CD4-positive, alpha-beta T cell treated with Interleukin-1 beta for 1 hour (primary cell): Measurements from ENCODE around the gene BYSL.

Experiments used
- DNase-seq, 2 donors: peaks; one replicate each; pipeline ENCODE4 v3.0.0-alpha.2; 2020 to 2022

The BYSL gene, protein sequence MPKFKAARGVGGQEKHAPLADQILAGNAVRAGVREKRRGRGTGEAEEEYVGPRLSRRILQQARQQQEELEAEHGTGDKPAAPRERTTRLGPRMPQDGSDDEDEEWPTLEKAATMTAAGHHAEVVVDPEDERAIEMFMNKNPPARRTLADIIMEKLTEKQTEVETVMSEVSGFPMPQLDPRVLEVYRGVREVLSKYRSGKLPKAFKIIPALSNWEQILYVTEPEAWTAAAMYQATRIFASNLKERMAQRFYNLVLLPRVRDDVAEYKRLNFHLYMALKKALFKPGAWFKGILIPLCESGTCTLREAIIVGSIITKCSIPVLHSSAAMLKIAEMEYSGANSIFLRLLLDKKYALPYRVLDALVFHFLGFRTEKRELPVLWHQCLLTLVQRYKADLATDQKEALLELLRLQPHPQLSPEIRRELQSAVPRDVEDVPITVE

DNA sequence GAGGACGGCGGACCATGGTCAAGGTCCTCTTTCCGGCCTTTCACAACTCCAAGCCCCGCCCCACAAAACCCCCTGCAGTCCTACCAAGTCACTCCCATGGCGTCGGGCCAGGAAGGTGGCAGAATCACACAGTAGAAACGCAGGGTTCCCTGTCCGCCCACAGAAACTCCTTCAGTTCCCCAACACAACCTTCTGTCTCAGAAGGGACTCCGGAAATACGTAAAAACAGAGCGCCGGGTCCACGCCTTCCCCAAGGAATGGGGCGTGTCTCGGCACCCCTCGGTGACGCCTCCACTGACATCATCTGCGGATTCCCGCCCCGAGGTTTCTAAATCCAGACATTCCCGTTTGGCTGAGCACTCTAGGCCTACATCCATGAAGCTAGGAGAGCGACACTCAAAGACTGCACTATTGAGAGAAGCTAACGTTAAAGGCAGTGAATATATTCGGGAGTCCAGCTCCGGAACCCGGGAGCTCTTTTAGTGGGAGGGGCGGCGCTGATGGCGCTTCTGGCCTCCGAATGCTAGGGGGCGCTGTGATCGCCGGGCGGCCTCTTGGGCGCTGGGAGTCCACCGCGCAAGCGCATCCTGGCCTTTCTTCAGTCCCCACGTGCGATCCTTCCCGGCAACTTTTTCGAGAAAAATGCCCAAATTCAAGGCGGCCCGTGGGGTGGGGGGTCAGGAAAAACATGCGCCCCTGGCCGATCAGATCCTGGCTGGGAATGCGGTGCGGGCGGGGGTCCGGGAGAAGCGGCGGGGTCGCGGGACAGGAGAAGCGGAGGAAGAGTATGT is at the start of gene BYSL, which contains the start of gene MED20:
BYSL (plus strand) TSS at position 579 of the 791 bp plus-strand sequence; CDS start at position 643, 64 bp downstream.
MED20 (minus strand) TSS at position 219 of the 791 bp plus-strand sequence; CDS start at position 98, 121 bp downstream.
- DNase-seq, result peak; percentile 93 to 95

DNA sequence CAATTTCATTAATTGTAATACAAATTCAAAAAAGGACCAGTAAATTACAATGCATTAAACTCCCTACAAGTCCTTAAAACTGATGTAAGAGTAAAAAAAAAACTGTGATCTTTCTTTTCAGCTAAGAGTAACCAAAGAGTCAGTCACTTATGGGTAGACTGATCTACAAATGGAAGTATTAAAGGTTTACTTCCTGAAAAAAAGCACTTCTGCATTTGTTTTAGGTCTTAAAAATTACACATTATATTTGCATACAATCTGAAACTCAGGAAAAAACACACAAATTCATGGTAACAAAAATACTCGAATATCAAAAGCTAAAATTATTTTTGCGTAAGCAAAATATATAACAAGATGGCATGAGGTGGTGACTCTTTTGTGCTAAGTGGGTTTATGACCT is 49.6 kb upstream of the BYSL start:
- no peak for DNase-seq

DNA sequence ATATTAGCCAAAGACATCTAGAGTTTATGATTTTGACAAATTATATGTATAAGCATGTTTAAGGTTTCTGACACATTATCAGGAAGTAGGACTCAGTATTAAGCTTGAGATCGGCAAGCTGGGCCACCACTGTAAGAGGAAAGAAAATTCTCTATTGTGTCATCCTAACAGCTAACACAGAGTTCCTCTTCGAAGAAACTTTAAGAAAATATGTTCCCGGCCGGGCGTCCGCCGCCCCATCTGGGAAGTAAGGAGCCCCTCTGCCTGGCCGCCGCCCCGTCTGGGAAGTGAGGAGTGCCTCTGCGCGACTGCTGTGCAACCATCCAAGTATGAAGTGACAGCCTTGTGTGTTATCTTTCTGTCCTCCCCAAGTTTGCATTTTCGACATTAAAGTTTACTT is 49.2 kb upstream of the BYSL start:
- no peak for DNase-seq

DNA sequence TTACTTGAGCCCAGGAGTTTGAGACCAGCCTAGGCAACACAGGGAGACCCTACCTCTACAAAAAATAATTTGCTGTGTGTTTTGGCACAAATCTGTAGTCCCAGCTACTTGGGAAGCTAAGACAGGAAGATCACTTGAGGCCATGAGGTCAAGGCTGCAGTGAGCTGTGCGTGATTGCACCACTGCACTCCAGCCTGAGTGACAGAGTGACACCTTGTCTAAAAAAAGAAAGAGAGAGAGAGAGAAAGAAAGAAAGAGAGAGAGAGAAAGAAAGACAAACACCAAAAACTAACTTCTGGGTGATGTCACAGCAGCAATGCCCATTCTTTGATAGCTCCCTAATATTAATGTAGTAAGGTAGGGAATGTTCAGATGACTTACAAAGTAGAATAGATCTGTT is 46.6 kb upstream of the BYSL start:
- no peak for DNase-seq

DNA sequence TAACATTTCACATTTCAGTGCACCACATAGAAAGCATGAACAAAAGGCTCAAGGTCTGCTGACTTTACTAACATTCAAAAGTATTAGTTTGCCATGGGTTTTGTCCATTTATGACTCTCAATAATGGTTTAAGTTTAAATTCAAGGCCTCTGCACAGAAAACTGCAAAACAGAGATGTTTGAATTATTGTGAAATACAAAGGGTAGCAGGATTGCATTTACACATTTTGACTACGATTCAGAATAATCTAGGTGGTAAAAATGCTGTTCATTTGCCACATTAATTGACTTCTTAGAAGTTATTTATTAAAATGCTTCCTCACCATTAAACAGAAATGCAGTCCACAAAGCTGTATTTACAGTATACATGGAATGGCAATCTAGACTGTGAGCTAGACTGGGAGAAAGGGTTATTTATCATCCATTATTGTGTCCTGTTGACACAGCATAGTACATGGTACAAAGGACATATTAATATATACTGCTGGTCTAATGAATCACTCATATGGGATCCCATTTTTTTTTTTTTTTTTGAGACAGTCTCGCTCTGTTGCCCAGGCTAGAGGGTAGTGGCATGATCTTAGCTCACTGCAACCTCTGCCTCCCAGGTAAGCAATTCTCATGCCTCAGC is 44.1 kb upstream of the BYSL start:
- no peak for DNase-seq

DNA sequence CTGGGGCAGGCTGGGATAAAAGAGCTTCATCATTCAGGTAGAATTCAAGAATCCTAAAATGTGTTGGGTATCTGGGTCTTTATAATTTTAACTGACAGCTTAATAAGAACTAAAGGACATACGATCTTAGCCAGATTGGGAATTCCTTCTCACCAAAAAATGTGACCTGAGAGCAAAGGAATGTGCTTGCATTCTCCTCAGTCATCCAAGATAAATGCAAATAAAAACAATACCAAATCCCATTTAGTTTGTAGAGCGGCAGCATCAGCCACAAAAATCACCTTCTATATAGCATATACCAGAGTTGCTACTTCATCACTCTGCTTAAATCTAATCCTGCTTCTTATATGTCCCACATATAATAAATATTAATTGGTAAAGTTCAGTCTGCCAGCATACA is 43.1 kb upstream of the BYSL start:
- DNase-seq, result no peak

DNA sequence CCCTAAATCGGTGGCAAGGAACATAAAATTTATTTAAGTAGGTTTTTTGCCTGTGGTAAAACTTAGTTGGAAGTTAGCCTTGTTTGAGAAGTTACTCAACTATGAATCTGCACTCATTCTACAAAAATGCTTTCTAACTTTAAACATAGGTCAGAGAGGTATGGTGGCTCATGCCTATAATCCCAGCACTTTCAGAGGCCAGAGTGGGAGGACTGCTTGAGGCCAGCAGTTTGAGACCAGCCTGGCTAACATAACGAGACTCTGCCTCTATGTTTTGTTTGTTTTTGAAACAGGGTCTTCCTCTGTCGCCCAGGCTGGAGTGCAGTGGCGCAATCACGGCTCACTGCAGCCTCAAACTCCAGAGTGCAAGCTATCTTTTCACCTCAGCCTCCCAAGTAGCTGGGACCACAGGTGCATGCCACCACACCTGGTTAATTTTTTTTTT is 42.3 kb upstream of the BYSL start:
- DNase-seq, result no peak

DNA sequence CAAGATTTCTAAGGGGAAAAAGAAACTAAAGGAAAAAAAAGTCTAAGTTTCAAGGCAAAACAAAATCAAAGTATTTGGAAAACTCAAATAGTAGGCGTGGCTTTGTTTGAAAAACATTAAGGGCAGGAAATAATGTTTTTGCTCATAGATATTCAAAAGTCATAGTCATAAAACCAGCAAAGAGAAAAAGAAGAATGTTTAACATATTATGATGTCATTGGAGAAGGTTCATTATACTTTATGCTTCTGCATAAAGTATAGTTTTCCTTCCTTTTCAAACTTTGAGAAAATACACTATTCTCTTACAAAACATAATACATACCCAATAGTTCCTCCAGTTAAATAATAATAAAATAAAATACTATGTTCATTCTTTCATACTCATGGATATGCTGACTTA is 39.8 kb upstream of the BYSL start:
- DNase-seq, result no peak

DNA sequence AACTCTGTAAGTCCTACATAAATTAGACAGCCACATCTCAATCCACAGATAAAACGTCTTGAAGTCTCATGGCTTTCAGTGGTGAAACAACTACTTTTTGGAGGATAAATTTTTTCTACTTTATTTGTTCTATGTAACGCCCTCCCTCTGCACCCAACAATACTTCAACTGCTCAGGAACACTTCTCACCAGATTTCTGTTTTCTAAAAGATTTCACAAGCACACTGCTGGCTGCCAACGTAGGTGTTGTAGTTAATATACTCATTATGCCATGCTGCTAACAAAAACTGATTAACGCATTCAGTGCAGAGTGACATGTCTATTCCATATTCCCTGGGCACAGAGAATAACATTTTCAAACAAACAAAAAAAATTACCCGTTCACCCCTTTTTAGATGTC is 36.3 kb upstream of the BYSL start:
- DNase-seq, result no peak

DNA sequence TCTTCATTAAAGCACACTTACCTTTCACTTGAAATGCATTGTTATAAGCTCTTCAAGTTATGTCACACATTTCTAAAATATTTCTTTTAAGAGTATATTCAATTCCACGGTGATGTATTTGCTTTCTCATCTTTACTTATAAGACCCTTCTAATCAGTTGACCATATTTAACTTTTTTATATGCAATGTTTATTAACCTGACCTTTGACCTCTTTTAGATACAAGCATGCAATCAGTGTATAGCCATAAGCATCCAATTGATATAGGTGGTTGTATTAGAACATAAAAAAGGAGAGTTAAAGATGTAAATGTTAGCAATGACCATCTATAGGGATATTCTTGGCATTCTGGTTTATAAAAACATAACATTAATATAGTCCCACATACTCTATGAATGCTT is 35.4 kb upstream of the BYSL start:
- DNase-seq, result no peak

DNA sequence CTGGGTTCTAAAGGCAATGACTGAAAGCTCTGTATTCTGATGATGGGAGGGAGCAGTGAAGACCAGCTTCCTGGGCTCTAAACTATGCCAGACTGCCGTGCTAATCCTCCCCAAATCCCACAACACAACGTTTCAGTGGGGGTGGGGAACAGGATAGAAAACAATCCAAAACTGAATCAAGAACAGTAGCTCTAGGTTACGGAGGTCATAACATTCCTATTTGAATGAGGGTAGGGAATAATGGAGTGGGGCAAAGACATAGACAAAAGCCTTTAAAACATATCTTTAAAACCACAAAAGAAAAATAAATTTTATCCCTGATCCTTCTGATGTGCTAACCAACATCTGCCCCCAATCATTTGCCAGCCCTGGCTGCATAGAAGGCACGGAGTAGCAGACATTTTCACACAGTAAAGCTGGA is 34.0 kb upstream of the BYSL start:
- DNase-seq, result no peak

DNA sequence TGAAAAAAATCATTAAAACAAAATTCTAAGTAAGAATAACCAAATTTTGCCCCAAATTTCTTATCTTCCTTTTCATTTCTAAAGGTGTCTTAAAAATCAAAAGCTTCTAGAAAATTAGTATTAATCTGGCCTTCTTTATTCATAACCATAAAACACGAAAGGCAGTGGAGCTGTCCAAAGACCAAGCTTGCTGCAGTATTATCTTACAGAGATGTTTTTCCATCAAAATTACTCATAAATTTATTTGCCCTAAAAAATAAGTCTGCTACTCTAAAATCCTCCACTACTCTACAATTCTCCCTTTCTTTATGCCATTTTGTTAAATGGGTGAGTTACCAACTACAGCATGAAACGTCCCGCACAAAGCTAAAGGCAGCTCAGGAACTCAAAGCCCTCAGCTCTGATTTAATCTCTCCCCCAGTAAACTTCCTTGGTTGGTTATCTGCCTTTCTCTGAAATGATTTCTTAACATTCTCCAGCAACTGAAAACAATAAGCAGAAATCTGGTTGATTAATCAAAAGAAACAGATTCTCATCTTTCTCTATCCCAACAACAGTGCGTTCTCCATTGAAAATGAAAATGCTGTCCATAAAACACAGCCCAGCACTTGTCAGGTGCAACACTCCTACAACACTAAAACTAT is 28.3 kb upstream of the BYSL start:
- no peak for DNase-seq

DNA sequence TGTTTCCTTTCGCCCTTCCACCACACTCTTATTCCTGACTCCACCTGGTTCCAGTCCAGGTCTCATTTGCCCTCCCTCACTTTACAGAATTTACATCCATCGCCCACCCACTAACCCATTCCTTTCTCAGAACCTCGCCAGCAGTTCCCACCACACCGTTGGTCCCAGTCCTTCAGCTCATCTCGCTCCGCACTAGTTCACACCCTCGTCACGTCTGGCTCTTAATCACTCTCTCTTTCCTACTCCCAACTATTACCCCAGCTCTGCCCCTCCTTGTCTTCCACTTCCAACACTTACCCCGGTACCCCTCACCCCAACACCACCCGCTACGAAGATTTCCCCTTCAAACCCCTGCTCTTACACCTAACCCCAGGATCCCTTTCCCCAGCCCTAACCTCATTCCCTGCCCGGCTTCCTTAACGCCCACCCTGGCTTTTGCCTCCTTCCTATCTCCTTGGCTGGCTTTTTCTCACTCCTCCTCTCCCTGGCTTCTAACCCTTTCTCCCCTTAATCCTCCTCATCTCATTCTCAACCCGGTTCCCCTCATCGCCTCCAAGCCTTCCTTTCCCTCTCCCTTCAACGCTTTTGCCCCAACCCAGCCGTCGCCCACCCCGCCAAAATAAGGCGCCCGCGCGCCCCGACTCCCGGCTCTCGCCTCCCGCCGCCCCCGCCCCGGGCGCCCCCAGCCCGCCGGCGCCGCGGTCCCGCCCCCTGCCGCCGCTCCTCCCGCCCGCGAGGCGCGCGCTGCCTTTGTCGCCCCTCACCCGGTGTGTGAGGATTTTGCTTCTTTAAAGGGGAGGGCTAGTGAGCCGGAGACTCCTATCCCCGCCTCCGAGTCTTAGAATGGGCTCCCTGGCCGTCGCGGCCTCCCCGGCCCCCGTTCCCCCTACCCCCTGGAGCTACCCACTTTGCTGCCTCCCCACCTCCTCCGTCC is 26.7 kb upstream of the BYSL start:
- no peak for DNase-seq

DNA sequence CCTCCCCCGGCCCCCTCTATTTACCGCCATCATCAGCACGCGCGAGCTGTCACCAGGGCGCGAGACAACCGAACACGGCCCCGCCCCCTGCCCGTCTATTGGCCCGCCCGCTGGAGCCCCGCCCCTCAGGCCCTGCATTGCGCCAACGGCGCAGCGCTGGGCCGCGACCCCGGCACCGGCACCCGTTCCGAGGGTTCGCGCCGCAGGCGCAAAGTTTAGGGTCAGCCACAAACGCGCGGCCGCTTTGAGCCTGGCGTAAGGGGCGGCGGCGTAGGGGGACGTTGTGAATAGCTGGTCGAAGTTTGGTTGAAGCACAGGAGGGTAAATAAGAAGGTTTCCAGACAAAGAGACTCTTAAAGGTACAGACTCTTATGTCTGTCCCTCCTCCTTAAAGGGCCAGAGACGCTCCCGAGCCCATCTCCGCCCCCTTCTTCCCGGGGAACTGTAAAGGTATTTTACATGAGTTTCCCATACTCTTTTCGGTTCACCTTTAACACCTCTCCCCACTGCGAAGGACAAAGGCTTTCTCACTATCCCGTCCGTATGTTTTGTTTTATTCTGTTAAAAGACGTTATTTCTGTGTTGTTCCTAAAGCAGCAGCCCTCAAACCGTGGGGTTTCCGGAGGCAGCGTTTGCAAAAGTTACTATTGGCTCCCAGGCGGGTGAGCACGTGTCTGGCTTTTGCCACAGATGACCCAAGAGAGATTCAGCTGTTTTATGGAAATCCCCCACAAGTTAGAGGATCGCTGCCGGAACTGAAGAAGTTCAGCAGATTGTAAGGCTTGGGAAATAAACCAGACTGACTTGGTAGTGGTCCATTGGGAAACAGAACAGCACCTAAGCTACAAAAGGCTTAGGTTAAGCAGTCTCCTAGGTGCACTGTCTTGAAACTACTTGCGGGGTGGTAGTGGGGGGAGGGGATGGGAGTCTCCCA is 25.7 kb upstream of the BYSL start, which contains the start of gene USP49:
USP49 (minus strand) TSS at position 76 of the 934 bp plus-strand sequence. CDS start 88,392 bp downstream, outside the sequence.
- DNase-seq, result peak; percentile 88

DNA sequence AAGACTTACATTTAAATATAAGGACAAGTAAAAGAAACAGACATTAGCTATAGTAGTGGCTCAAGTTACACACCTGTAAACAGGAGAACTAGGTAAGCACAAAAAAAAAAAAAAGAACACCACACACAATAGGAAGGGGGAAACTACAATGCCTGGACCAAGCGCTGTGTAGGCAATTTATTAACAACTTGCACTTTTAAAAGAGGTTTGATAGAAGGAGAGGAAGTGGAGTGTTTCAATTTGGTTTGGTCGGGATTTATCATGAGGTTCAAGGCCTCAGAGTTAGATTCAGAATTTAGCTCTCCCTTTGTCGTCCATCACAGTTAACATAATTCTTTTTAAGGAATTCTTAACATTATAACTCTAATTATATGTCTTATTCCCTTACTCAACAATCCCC is 25.0 kb upstream of the BYSL start:
- DNase-seq, result no peak

DNA sequence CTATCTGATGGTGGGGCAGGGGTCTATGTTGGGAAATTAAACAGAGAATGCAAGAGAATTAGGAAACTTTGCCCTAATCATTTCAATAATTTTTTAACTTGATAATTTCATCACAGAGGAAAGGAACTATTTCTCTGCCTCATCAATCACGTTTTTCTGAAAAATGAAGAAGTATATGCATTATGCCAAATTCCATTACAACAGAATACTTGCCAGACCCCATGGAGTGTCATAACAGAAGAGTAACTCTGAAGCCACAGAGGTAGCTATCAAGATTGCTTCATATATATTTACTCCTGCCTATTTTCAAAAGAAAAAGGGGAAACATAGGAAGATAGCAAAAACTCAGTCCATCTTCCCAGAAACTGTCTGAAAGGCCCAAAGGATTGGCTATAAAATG is 20.4 kb upstream of the BYSL start:
- no peak for DNase-seq

DNA sequence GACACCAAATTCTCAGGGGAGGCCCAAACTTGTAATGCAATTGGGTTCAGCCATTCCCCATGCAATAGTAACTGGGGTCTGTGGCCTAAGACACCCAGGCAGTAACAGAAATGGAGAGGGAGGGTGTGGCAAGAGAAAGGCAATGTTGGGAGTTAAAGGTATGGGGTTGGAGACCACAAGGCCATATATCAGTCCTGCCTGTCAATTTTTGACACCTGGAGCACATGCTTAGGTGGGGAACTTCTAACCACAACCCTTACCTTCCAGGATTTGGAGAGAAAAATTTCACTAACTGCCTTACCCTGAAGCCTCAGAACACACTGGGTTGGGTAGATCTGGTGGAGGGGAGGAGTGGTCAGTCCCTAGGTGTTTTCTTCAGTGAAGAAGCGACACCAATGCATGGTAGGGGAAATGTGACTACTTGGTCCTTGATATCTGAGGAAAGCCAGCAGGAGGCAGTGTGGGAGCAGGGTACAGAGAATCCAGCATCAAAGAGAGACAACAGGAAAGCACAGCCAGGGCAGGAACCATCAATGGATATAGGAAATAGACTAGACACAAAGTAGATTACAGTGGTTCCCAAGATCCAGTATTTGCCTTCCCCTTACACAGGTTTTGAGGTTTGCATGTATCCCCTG is 19.3 kb upstream of the BYSL start:
- DNase-seq, result peak; percentile 66 to 73

DNA sequence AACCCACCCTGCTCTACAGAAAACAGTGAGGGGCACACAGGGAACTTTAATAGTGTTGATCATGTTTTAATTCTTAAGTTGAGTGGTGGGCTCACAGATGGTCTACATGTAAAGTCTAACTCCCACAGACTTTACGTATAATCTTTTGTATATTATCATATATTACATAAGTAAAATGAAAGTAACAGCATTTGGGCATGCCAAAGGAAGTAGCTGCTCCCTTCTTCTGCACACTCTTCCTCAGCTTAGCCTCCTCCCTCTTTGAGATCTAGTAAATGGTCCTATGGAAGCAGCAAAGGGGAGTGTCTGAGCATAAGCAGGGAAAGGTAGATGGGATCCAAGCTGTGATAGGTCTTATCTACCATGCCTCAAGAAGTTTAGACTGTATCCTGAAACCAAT is 11.6 kb upstream of the BYSL start:
- no peak for DNase-seq

DNA sequence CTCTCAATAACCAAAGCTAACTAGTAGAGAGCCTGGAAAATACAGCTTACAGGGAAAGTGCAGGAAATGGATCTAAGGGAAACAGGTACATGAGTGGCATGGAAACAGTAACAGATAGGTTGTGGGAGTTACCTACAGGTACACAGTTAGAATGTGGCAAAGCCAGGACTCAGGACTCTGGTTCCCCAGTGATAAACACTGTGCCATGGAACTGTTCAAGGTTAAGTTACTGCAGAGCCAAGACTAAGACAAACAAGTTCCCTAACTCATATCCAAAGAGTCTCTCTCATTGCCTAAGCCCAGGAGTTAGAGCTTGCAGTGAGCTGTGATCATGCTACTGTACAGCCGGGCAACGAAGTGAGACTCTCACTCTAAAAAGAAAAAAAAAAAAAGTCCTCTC is 7.0 kb upstream of the BYSL start:
- no peak for DNase-seq
